Neural cell (in vitro differentiated cells): Measurements from ENCODE around the gene TET1.

Source experiments
- EZH2 ChIP-seq: fragments of 200-600, 300-800 bp; shearing (Covaris generic), sonication (generic); IDR thresholded peaks from 2 replicates; pipeline ENCODE4 v1.6.1; 2014; ENCODE audit warnings: antibody characterized with exemption, low read length, borderline replicate concordance, mild to moderate bottlenecking; ENCODE audit not compliant: insufficient read depth, poor library complexity, severe bottlenecking
- MXI1 ChIP-seq: fragments of 450-650 bp; conservative IDR thresholded peaks from 2 replicates; pipeline ENCODE4 v1.6.1; 2014; ENCODE audit warnings: antibody characterized with exemption, mild to moderate bottlenecking; ENCODE audit not compliant: poor library complexity, severe bottlenecking
- POLR2AphosphoS5 ChIP-seq: IDR thresholded peaks from 2 replicates; pipeline ENCODE4 v1.6.1; 2012
- RAD21 ChIP-seq: fragments of 450-650 bp; conservative IDR thresholded peaks from 2 replicates; pipeline ENCODE4 v1.6.1; 2014; ENCODE audit warnings: antibody characterized with exemption, mild to moderate bottlenecking, moderate library complexity
- SMC3 ChIP-seq: fragments of 450-650 bp; conservative IDR thresholded peaks from 2 replicates; pipeline ENCODE4 v1.6.1; 2014; ENCODE audit warnings: antibody characterized with exemption, mild to moderate bottlenecking, moderate library complexity; ENCODE audit not compliant: poor library complexity
- TF ChIP-seq, protein P1 (sequence below): fragments of 450-650 bp; IDR thresholded peaks from 2 replicates; pipeline ENCODE4 v1.5.1; 2014; ENCODE audit warnings: antibody characterized with exemption, mild to moderate bottlenecking, moderate library complexity; ENCODE audit not compliant: poor library complexity, severe bottlenecking
- TF ChIP-seq, protein P2 (sequence below): IDR thresholded peaks from 2 replicates; pipeline ENCODE4 v1.6.1; 2012; ENCODE audit warnings: borderline replicate concordance

GRCh38 chr10:68594405-68594804 is 34.3 kb downstream of the TET1 start:
- TF ChIP-seq MXI1: no peak
- TF ChIP-seq, protein P1, sequence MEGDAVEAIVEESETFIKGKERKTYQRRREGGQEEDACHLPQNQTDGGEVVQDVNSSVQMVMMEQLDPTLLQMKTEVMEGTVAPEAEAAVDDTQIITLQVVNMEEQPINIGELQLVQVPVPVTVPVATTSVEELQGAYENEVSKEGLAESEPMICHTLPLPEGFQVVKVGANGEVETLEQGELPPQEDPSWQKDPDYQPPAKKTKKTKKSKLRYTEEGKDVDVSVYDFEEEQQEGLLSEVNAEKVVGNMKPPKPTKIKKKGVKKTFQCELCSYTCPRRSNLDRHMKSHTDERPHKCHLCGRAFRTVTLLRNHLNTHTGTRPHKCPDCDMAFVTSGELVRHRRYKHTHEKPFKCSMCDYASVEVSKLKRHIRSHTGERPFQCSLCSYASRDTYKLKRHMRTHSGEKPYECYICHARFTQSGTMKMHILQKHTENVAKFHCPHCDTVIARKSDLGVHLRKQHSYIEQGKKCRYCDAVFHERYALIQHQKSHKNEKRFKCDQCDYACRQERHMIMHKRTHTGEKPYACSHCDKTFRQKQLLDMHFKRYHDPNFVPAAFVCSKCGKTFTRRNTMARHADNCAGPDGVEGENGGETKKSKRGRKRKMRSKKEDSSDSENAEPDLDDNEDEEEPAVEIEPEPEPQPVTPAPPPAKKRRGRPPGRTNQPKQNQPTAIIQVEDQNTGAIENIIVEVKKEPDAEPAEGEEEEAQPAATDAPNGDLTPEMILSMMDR: no peak
- no peak for TF ChIP-seq SMC3
- TF ChIP-seq, protein P2, sequence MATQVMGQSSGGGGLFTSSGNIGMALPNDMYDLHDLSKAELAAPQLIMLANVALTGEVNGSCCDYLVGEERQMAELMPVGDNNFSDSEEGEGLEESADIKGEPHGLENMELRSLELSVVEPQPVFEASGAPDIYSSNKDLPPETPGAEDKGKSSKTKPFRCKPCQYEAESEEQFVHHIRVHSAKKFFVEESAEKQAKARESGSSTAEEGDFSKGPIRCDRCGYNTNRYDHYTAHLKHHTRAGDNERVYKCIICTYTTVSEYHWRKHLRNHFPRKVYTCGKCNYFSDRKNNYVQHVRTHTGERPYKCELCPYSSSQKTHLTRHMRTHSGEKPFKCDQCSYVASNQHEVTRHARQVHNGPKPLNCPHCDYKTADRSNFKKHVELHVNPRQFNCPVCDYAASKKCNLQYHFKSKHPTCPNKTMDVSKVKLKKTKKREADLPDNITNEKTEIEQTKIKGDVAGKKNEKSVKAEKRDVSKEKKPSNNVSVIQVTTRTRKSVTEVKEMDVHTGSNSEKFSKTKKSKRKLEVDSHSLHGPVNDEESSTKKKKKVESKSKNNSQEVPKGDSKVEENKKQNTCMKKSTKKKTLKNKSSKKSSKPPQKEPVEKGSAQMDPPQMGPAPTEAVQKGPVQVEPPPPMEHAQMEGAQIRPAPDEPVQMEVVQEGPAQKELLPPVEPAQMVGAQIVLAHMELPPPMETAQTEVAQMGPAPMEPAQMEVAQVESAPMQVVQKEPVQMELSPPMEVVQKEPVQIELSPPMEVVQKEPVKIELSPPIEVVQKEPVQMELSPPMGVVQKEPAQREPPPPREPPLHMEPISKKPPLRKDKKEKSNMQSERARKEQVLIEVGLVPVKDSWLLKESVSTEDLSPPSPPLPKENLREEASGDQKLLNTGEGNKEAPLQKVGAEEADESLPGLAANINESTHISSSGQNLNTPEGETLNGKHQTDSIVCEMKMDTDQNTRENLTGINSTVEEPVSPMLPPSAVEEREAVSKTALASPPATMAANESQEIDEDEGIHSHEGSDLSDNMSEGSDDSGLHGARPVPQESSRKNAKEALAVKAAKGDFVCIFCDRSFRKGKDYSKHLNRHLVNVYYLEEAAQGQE: no peak
- TF ChIP-seq RAD21: no peak
- no peak for TF ChIP-seq POLR2AphosphoS5
- no peak for TF ChIP-seq EZH2
